Panc1 (cell line): Measurements from ENCODE around the gene UBAC2. TPM values are rescaled to one million over a fixed set of nuclear protein-coding genes. Genes with fewer than 3 reads are reported as not detected.

Experiments used
- ATAC-seq: fragments of 200-7000 bp; cut with Tn5 transposase; 2 replicates; pipeline ENCODE4 v1.9.1; 2020; ENCODE audit warnings: mild to moderate bottlenecking, moderate library complexity
- BruUV-seq: library from RNA; stranded (reverse); fragments of 400-500 nt; replicated peaks from 2 replicates; lab custom pipeline; 2021; lab: Mats Ljungman, UMichigan
- CTCF ChIA-PET: fragments of 300-600 bp; sonication (Branson Sonifier 250); formaldehyde crosslinking; loops from one replicate; lab custom pipeline; 2022; ENCODE audit warnings: antibody characterized with exemption; lab: Charles Lee
- POLR2A ChIA-PET: fragments of 300-600 bp; sonication (Branson Sonifier 250); formaldehyde crosslinking; loops from one replicate; lab custom pipeline; 2022; ENCODE audit warnings: antibody characterized with exemption; lab: Charles Lee
- DNase-seq: peaks from one replicate; pipeline ENCODE4 v3.0.0-alpha.2; 2010; ENCODE audit warnings: low read depth, low spot score
- H3K27ac ChIP-seq: 2 replicates; pipeline ENCODE4 v1.5.1; 2011; ENCODE audit warnings: mild to moderate bottlenecking, low read length, inconsistent platforms
- H3K27me3 ChIP-seq: fragments of 200-500 bp; sonication (Bioruptor generic); 2 replicates; pipeline ENCODE4 v1.6.0; 2014; ENCODE audit warnings: low read length, inconsistent platforms; ENCODE audit not compliant: control insufficient read depth, insufficient read depth
- H3K36me3 ChIP-seq: fragments of 200-500 bp; sonication (Bioruptor generic); 2 replicates; pipeline ENCODE4 v1.5.1; 2014; ENCODE audit warnings: inconsistent platforms, mild to moderate bottlenecking, low read length, moderate library complexity; ENCODE audit not compliant: control insufficient read depth, insufficient read depth
- H3K4me1 ChIP-seq: 2 replicates; pipeline ENCODE4 v1.5.1; 2011; ENCODE audit warnings: inconsistent platforms, mild to moderate bottlenecking, low read length, moderate library complexity; ENCODE audit not compliant: control insufficient read depth, insufficient read depth
- H3K4me3 ChIP-seq, 2 experiments: 2 replicates each; pipeline ENCODE4 v1.5.1; 2011 to 2012; ENCODE audit warnings: low read depth in 2 of 2, low read length in 2 of 2, mild to moderate bottlenecking in 2 of 2, inconsistent platforms in 1 of 2, moderate library complexity in 1 of 2
- H3K9me3 ChIP-seq: fragments of 200-500 bp; sonication (Bioruptor generic); 2 replicates; pipeline ENCODE4 v1.5.1; 2014; ENCODE audit warnings: low read depth, mild to moderate bottlenecking, inconsistent platforms, low read length, moderate library complexity; ENCODE audit not compliant: control insufficient read depth, insufficient read depth
- POLR2AphosphoS5 ChIP-seq: IDR thresholded peaks from 2 replicates; pipeline ENCODE4 v1.6.1; 2012; ENCODE audit warnings: mild to moderate bottlenecking, low read depth, low read length, moderate library complexity
- SIN3A ChIP-seq: IDR thresholded peaks from 2 replicates; pipeline ENCODE4 v1.6.1; 2012; ENCODE audit warnings: low read depth, mild to moderate bottlenecking, low read length, moderate library complexity, borderline replicate concordance; ENCODE audit not compliant: insufficient read depth
- TCF7L2 ChIP-seq: IDR thresholded peaks from 2 replicates; pipeline ENCODE4 v1.6.1; 2011; ENCODE audit warnings: mild to moderate bottlenecking, low read depth, low read length, inconsistent platforms
- in situ Hi-C: cut with HindIII; loops from 2 replicates; pipeline ENCODE4 v1.10.0; 2016; ENCODE audit warnings: low sequenced_read_pairs, low pct_unique_long_range_greater_than_20kb
- intact Hi-C: fragments of 100-400 bp; cut with micrococcal nuclease; formaldehyde crosslinking; loops from one replicate; pipeline ENCODE4 v1.10.0; 2022; ENCODE audit not compliant: unreplicated experiment
- total RNA-seq: library from RNA; stranded (reverse); gene quantifications from one replicate; pipeline ENCODE4 v1.2.1, GENCODE V29; 2021; ENCODE audit not compliant: unreplicated experiment
- TF ChIP-seq, protein P1 (sequence below), 2 experiments: IDR thresholded peaks; 2 replicates each; pipeline ENCODE4 v1.6.1; 2011 to 2012; ENCODE audit warnings: low read depth in 2 of 2, control low read depth in 1 of 2, low read length in 1 of 2, mild to moderate bottlenecking in 1 of 2, moderate library complexity in 1 of 2; ENCODE audit not compliant: insufficient read depth in 1 of 2
- TF ChIP-seq, protein P2 (sequence below): fragments of 450-650 bp; IDR thresholded peaks from 2 replicates; pipeline ENCODE4 v1.5.1; 2017; ENCODE audit warnings: mild to moderate bottlenecking

The UBAC2 gene
- total RNA-seq, 1 experiment from 2014 or later = 40.8 TPM

DNA sequence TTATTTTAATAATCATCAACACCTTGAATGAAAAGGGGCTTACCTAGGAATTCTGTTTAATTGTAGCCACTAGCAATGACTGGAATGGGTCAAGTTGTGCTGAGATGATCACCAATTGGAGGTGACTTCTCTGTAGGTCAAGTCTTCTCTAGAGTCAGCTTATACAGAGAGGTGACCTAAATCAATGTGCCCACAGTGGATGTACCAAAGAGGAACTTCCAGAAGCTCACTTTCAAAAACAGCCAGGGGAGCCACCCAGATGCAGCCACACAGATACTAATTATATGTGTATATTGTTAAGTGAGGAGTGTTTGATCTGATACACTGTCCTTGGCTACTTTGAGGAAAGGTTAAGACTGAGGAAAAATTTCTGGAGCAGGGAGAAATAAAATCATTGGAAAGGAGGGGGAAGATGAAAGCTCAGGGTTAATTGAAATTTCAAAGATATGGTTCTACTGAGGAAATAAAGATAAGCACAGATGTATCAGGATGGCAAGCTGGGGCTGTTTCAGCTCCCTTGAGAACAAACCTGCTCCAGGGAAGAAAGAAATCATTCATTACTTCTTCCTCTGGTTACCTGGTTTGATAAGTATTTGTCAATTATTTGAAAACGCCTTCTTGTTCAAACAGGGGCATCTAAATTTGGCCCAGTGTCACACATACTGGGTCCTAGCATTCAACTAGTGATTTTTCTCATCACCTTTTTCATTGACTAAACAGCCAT is 101.4 kb downstream of the UBAC2 start:
- BruUV-seq = no TSS peak

DNA sequence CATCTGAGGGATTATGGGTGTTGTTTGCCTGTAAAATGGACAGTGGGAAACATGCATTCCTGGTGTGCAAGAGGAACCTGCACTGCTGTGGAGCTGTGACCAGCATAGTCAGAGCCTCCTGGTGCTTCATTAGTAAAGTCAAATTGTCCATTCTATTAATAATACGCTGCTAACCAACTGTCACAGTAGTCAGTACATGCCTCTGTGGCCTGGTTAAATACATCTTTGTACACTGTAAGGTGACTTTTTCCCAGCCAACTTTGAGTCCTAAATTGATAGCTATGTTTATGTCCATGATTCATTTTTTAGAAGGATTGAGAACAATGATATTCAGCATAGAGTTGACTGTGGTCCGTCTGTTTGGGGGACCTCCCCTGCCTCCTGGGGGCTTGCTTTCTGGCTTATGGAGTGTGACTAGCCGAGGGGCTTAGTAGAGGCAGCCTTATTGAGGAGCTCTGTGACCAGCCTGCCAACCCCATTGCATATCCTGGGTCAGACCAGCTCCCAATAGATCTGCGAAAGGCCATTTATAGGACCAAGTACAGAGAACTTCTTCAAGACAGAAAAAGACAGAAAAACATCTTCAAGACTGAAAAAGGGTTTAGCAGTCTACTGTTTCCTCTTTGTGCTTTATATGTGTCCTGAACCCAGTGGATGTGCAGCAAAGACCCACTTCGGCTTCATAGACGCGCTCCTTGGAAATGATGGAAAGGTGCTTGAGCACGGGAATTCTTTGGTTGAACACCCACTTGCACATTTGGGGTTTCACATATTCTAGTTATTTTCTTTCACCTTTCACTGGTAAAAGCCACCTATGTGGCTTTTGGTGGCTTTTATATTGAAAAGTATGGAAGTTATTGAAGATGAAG is 102.2 kb downstream of the UBAC2 start:
- ATAC-seq = no peak
- no peak overlapping the region for H3K27ac ChIP-seq
- DNase-seq = no peak
- ChIA-PET POLR2A (no interaction called here), CTCF (interaction anchor here (0.5 kb wide), 1 partner anchor 116 kb away, joined by 8 read pairs; no protein-coding TSS in a partner anchor)
- H3K27me3 ChIP-seq = no peaks in the 10 kb centered on the region
- intact Hi-C loops (no loop called here), in situ Hi-C loops (no loop called here)
- H3K4me3 ChIP-seq = no peak overlapping the region
- no peaks in the 10 kb centered on the region for H3K9me3 ChIP-seq
- TF ChIP-seq, protein P1, sequence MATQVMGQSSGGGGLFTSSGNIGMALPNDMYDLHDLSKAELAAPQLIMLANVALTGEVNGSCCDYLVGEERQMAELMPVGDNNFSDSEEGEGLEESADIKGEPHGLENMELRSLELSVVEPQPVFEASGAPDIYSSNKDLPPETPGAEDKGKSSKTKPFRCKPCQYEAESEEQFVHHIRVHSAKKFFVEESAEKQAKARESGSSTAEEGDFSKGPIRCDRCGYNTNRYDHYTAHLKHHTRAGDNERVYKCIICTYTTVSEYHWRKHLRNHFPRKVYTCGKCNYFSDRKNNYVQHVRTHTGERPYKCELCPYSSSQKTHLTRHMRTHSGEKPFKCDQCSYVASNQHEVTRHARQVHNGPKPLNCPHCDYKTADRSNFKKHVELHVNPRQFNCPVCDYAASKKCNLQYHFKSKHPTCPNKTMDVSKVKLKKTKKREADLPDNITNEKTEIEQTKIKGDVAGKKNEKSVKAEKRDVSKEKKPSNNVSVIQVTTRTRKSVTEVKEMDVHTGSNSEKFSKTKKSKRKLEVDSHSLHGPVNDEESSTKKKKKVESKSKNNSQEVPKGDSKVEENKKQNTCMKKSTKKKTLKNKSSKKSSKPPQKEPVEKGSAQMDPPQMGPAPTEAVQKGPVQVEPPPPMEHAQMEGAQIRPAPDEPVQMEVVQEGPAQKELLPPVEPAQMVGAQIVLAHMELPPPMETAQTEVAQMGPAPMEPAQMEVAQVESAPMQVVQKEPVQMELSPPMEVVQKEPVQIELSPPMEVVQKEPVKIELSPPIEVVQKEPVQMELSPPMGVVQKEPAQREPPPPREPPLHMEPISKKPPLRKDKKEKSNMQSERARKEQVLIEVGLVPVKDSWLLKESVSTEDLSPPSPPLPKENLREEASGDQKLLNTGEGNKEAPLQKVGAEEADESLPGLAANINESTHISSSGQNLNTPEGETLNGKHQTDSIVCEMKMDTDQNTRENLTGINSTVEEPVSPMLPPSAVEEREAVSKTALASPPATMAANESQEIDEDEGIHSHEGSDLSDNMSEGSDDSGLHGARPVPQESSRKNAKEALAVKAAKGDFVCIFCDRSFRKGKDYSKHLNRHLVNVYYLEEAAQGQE (IDR thresholded peaks at IDR 0.05; ENCODE audit: insufficient read depth in 1 of 2, low read depth in 2 of 2, low read length in 1 of 2) = no peak
- no peak for TF ChIP-seq TCF7L2
- no peaks in the 10 kb centered on the region for H3K4me1 ChIP-seq
- H3K36me3 ChIP-seq = no peaks in the 10 kb centered on the region
- BruUV-seq = no TSS peak

More for the DNA sequence above, 101.4 kb downstream of the UBAC2 start:
- H3K4me1 ChIP-seq = no peaks in the 10 kb centered on the region
- ChIA-PET CTCF (interaction anchor here (0.5 kb wide), 1 partner anchor 115 kb away, joined by 8 read pairs; no protein-coding TSS in a partner anchor), POLR2A (no interaction called here)
- intact Hi-C loops (no loop called here), in situ Hi-C loops (no loop called here)
- no peak overlapping the region for H3K27ac ChIP-seq
- DNase-seq (no peak), ATAC-seq (no peak)
- H3K4me3 ChIP-seq = no peak overlapping the region
- H3K36me3 ChIP-seq = no peaks in the 10 kb centered on the region
- TF ChIP-seq, protein P1 (IDR thresholded peaks at IDR 0.05; ENCODE audit: insufficient read depth in 1 of 2, low read depth in 2 of 2, low read length in 1 of 2) = no peak
- TF ChIP-seq, protein P2, sequence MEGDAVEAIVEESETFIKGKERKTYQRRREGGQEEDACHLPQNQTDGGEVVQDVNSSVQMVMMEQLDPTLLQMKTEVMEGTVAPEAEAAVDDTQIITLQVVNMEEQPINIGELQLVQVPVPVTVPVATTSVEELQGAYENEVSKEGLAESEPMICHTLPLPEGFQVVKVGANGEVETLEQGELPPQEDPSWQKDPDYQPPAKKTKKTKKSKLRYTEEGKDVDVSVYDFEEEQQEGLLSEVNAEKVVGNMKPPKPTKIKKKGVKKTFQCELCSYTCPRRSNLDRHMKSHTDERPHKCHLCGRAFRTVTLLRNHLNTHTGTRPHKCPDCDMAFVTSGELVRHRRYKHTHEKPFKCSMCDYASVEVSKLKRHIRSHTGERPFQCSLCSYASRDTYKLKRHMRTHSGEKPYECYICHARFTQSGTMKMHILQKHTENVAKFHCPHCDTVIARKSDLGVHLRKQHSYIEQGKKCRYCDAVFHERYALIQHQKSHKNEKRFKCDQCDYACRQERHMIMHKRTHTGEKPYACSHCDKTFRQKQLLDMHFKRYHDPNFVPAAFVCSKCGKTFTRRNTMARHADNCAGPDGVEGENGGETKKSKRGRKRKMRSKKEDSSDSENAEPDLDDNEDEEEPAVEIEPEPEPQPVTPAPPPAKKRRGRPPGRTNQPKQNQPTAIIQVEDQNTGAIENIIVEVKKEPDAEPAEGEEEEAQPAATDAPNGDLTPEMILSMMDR = no peak
- TF ChIP-seq TCF7L2 (no peak), POLR2AphosphoS5 (no peak), SIN3A (no peak)
- H3K9me3 ChIP-seq = no peaks in the 10 kb centered on the region
- no peaks in the 10 kb centered on the region for H3K27me3 ChIP-seq
